Activated naive CD4-positive, alpha-beta T cell treated with anti-CD3 and anti-CD28 coated beads, Interleukin-2, amount 50 U/mL, for 24 hours (primary cell): ENCODE data around the gene PIK3C2G.
"Not testable (repeated sequence)": the region's sequence is repeated elsewhere in the genome, so short reads cannot be mapped to it uniquely, and the experiment has no call there.

Experiments
- H3K27ac Mint-ChIP-seq: one replicate; pipeline ENCODE4 v1.8.0; 2021; ENCODE audit warnings: mild to moderate bottlenecking, mixed read lengths
- H3K27me3 Mint-ChIP-seq: one replicate; pipeline ENCODE4 v1.8.0; 2021; ENCODE audit warnings: mixed read lengths
- H3K36me3 Mint-ChIP-seq: one replicate; pipeline ENCODE4 v1.8.0; 2021; ENCODE audit warnings: mixed read lengths
- H3K4me1 Mint-ChIP-seq: one replicate; pipeline ENCODE4 v1.8.0; 2021; ENCODE audit warnings: mixed read lengths
- H3K4me3 Mint-ChIP-seq: one replicate; pipeline ENCODE4 v1.8.0; 2021; ENCODE audit warnings: mild to moderate bottlenecking, mixed read lengths
- H3K9me3 Mint-ChIP-seq: one replicate; pipeline ENCODE4 v1.8.0; 2021; ENCODE audit warnings: mixed read lengths

Gene PIK3C2G

GRCh38 chr12:18261273-18261672, at the start of gene PIK3C2G:
TSS of gene PIK3C2G (plus strand) at chr12:18261518. CDS start at chr12:18282082, 20,564 bp downstream.
- H3K4me1 Mint-ChIP-seq, result no peaks in the 10 kb centered on the region
- no peaks in the 10 kb centered on the region for H3K36me3 Mint-ChIP-seq
- no peaks in the 10 kb centered on the region for H3K27me3 Mint-ChIP-seq
- no peak within 1 kb of the TSS for H3K27ac Mint-ChIP-seq
- H3K9me3 Mint-ChIP-seq, result peaks cover 13% of the 10 kb centered on the region
- no peak within 1 kb of the TSS for H3K4me3 Mint-ChIP-seq

- no peak overlapping the region for H3K4me3 Mint-ChIP-seq
- H3K4me1 Mint-ChIP-seq, result no peaks in the 10 kb centered on the region
- H3K27me3 Mint-ChIP-seq, result no peaks in the 10 kb centered on the region
- H3K36me3 Mint-ChIP-seq, result no peaks in the 10 kb centered on the region
- H3K27ac Mint-ChIP-seq, result no peak overlapping the region
- peaks cover 22% of the 10 kb centered on the region for H3K9me3 Mint-ChIP-seq
These were observed 43.4 kb upstream of the PIK3C2G start for GRCh38 chr12:18217966-18218365.

- Mint-ChIP-seq H3K27ac (no peak overlapping the region), H3K27me3 (no peaks in the 10 kb centered on the region), H3K4me1 (no peaks in the 10 kb centered on the region), H3K9me3 (peaks cover 11% of the 10 kb centered on the region), H3K4me3 (no peak overlapping the region), H3K36me3 (no peaks in the 10 kb centered on the region)
These were observed 39.6 kb upstream of the PIK3C2G start for GRCh38 chr12:18221726-18222125.

- Mint-ChIP-seq H3K4me3 (no peak overlapping the region), H3K36me3 (no peaks in the 10 kb centered on the region), H3K9me3 (peaks cover 11% of the 10 kb centered on the region), H3K27ac (no peak overlapping the region), H3K4me1 (no peaks in the 10 kb centered on the region), H3K27me3 (no peaks in the 10 kb centered on the region)
These were observed 38.6 kb upstream of the PIK3C2G start for GRCh38 chr12:18222699-18223098.

GRCh38 chr12:18224745-18225144, 36.6 kb upstream of the PIK3C2G start:
- peaks cover 4% of the 10 kb centered on the region for H3K9me3 Mint-ChIP-seq
- no peaks in the 10 kb centered on the region for H3K27me3 Mint-ChIP-seq
- no peak overlapping the region for H3K27ac Mint-ChIP-seq

GRCh38 chr12:18239526-18239925, 21.8 kb upstream of the PIK3C2G start:
- H3K4me3 Mint-ChIP-seq, result no peak overlapping the region
- no peaks in the 10 kb centered on the region for H3K9me3 Mint-ChIP-seq
- H3K4me1 Mint-ChIP-seq, result no peaks in the 10 kb centered on the region
- no peaks in the 10 kb centered on the region for H3K27me3 Mint-ChIP-seq
- H3K36me3 Mint-ChIP-seq, result no peaks in the 10 kb centered on the region
- H3K27ac Mint-ChIP-seq, result no peak overlapping the region

More at GRCh38 chr12:18224745-18225144, 36.6 kb upstream of the PIK3C2G start:
- no peaks in the 10 kb centered on the region for H3K36me3 Mint-ChIP-seq
- H3K4me3 Mint-ChIP-seq, result no peak overlapping the region
- no peaks in the 10 kb centered on the region for H3K4me1 Mint-ChIP-seq

- Mint-ChIP-seq H3K4me1 (no peaks in the 10 kb centered on the region), H3K4me3 (no peak overlapping the region), H3K9me3 (no peaks in the 10 kb centered on the region), H3K27ac (no peak overlapping the region), H3K27me3 (no peaks in the 10 kb centered on the region), H3K36me3 (no peaks in the 10 kb centered on the region)
These were observed 18.8 kb upstream of the PIK3C2G start for GRCh38 chr12:18242380-18243089.

- no peaks in the 10 kb centered on the region for H3K4me1 Mint-ChIP-seq
- no peak overlapping the region for H3K27ac Mint-ChIP-seq
- no peak overlapping the region for H3K4me3 Mint-ChIP-seq
- no peaks in the 10 kb centered on the region for H3K36me3 Mint-ChIP-seq
- no peaks in the 10 kb centered on the region for H3K27me3 Mint-ChIP-seq
- no peaks in the 10 kb centered on the region for H3K9me3 Mint-ChIP-seq
These were observed 18.1 kb upstream of the PIK3C2G start for GRCh38 chr12:18243238-18243637.

GRCh38 chr12:18246066-18246465, 15.3 kb upstream of the PIK3C2G start:
- Mint-ChIP-seq H3K4me3 (no peak overlapping the region), H3K36me3 (no peaks in the 10 kb centered on the region), H3K27me3 (no peaks in the 10 kb centered on the region), H3K27ac (no peak overlapping the region), H3K9me3 (no peaks in the 10 kb centered on the region), H3K4me1 (no peaks in the 10 kb centered on the region)

GRCh38 chr12:18250313-18250916, 10.9 kb upstream of the PIK3C2G start:
- H3K4me3 Mint-ChIP-seq, result no peak overlapping the region
- H3K4me1 Mint-ChIP-seq, result no peaks in the 10 kb centered on the region
- H3K27me3 Mint-ChIP-seq, result no peaks in the 10 kb centered on the region
- peaks cover 2% of the 10 kb centered on the region for H3K9me3 Mint-ChIP-seq
- no peak overlapping the region for H3K27ac Mint-ChIP-seq
- H3K36me3 Mint-ChIP-seq, result no peaks in the 10 kb centered on the region

- Mint-ChIP-seq H3K36me3 (no peaks in the 10 kb centered on the region), H3K27ac (no peak overlapping the region), H3K4me3 (no peak overlapping the region), H3K9me3 (peaks cover 18% of the 10 kb centered on the region), H3K27me3 (no peaks in the 10 kb centered on the region), H3K4me1 (no peaks in the 10 kb centered on the region)
These were observed 7.2 kb upstream of the PIK3C2G start for GRCh38 chr12:18254081-18254480.

GRCh38 chr12:18255004-18255403, 6.3 kb upstream of the PIK3C2G start:
- not testable (repeated sequence) for H3K27ac Mint-ChIP-seq, H3K36me3 Mint-ChIP-seq, H3K27me3 Mint-ChIP-seq

GRCh38 chr12:18257251-18257650, 4.1 kb upstream of the PIK3C2G start:
- H3K4me1 Mint-ChIP-seq, result no peaks in the 10 kb centered on the region
- H3K27ac Mint-ChIP-seq, result no peak overlapping the region
- H3K4me3 Mint-ChIP-seq, result no peak overlapping the region
- H3K36me3 Mint-ChIP-seq, result no peaks in the 10 kb centered on the region
- no peaks in the 10 kb centered on the region for H3K27me3 Mint-ChIP-seq
- H3K9me3 Mint-ChIP-seq, result peaks cover 18% of the 10 kb centered on the region

More at GRCh38 chr12:18255004-18255403, 6.3 kb upstream of the PIK3C2G start:
- peaks cover 18% of the 10 kb centered on the region for H3K9me3 Mint-ChIP-seq
- H3K4me1 Mint-ChIP-seq, H3K4me3 Mint-ChIP-seq: not testable (repeated sequence)

GRCh38 chr12:18258929-18259328, 2.4 kb upstream of the PIK3C2G start:
- H3K27ac Mint-ChIP-seq, result no peak overlapping the region
- H3K36me3 Mint-ChIP-seq, result no peaks in the 10 kb centered on the region
- H3K4me1 Mint-ChIP-seq, result no peaks in the 10 kb centered on the region
- H3K9me3 Mint-ChIP-seq, result peaks cover 18% of the 10 kb centered on the region
- no peak overlapping the region for H3K4me3 Mint-ChIP-seq
- H3K27me3 Mint-ChIP-seq, result no peaks in the 10 kb centered on the region

GRCh38 chr12:18259906-18260682, 1.2 kb upstream of the PIK3C2G start:
- H3K9me3 Mint-ChIP-seq, result peaks cover 18% of the 10 kb centered on the region
- no peaks in the 10 kb centered on the region for H3K27me3 Mint-ChIP-seq
- H3K4me3 Mint-ChIP-seq, result no peak overlapping the region
- no peak overlapping the region for H3K27ac Mint-ChIP-seq
- no peaks in the 10 kb centered on the region for H3K4me1 Mint-ChIP-seq
- no peaks in the 10 kb centered on the region for H3K36me3 Mint-ChIP-seq

- H3K27ac Mint-ChIP-seq, result no peak overlapping the region
- H3K27me3 Mint-ChIP-seq, result no peaks in the 10 kb centered on the region
- H3K36me3 Mint-ChIP-seq, result no peaks in the 10 kb centered on the region
- peaks cover 8% of the 10 kb centered on the region for H3K9me3 Mint-ChIP-seq
- no peaks in the 10 kb centered on the region for H3K4me1 Mint-ChIP-seq
- no peak overlapping the region for H3K4me3 Mint-ChIP-seq
These were observed 588 bp downstream of the PIK3C2G start for GRCh38 chr12:18261906-18262305.
